Body of pancreas (tissue), 4 donors: ENCODE results near the gene DNASE1L3.

Experiments
- CTCF ChIP-seq, 7 experiments: fragments of 450-650 bp in 4 of 7; fragments of 200-600 bp in 3 of 7; sonication (generic) in 3 of 7; IDR thresholded peaks; one replicate each; pipeline ENCODE4 v1.5.1; 2016 to 2019; ENCODE audit warnings: antibody characterized with exemption in 7 of 7
- POLR2A ChIP-seq, 3 donors: fragments of 450-650 bp; IDR thresholded peaks; one replicate each; pipeline ENCODE4 v1.6.1; 2016; ENCODE audit warnings: antibody characterized with exemption in 3 of 3, mild to moderate bottlenecking in 2 of 3

GRCh38 chr3:58157700-58158099, 53.1 kb downstream of the DNASE1L3 start:
- TF ChIP-seq CTCF (IDR thresholded peaks at IDR 0.05) (no peak), POLR2A (IDR thresholded peaks at IDR 0.05) (no peak)
